NCI-H2107 treated with DMSO at 0.1 percent for 48 hours (cell line): ENCODE measurements around the gene CEP70.
"Not testable (repeated sequence)": the region's sequence is repeated elsewhere in the genome, so short reads cannot be mapped to it uniquely, and the experiment has no call there.

Experiments
- DNase-seq: peaks from one replicate; lab custom pipeline; 2025; ENCODE audit not compliant: unreplicated experiment; lab: John Stamatoyannopoulos, UW

CEP70 gene

GRCh38 chr3:138455801-138456716 lies 138.0 kb downstream of the CEP70 start:
- no peak for DNase-seq

- DNase-seq = not testable (repeated sequence)
These were observed 140.1 kb downstream of the CEP70 start for GRCh38 chr3:138453940-138454339.

GRCh38 chr3:138452436-138452835 lies 141.6 kb downstream of the CEP70 start:
- DNase-seq = no peak

- DNase-seq = no peak
These were observed 142.4 kb downstream of the CEP70 start for GRCh38 chr3:138451595-138452162.

DNA sequence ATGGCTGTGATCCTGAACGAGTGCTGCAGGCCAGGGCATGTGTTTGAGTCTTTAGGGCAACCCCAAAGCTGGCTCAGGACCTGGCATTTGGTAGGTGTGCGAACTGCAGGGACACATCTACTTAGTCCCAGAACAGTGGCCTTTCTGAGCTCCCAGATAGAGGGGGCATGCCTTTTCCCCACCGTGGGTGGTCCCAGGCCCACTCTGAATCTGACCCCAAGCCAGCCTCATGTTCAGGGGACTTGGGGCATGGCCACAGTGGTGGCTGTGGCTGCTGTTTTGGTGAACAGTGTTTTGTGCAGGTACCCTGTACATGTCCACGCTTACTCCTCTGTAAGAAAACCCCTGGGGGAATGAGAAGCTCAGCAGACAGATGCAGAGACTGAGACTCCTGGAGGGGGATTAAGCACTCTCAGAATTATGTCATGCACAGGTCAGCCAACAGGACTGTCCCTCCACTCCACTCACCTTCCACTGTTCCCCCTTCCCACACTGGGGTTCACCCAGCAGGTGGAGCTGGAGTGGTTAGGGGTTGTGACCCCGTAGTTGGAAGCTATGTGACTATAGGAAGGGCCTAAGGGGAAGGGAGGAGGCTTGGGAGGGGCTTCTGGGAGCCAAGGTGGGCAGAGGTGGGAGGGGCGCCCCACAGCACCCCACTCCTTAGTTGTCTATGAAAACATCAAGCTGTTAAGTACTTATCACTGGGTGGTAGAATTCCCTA lies 143.2 kb downstream of the CEP70 start:
- DNase-seq = no peak

DNA sequence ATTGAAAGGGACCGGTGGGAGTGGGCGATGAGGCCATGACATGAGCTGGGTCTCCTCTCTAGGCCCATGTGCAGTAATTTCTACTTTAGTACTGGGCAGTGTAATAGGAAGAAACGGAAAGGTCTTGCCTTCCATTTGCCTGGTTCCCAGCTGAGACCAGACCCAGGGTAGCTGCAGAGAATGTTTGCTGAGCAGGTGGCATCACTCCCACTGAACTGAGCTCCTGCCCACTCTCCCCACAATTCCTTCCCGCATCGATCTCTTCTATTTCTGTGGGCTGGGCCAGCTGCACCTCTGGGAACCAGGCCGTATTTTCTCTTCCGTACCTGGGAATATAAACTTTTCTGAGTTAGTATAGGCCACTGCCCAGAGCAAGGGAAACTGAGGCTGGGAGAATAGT lies 143.9 kb downstream of the CEP70 start:
- DNase-seq = no peak

DNA sequence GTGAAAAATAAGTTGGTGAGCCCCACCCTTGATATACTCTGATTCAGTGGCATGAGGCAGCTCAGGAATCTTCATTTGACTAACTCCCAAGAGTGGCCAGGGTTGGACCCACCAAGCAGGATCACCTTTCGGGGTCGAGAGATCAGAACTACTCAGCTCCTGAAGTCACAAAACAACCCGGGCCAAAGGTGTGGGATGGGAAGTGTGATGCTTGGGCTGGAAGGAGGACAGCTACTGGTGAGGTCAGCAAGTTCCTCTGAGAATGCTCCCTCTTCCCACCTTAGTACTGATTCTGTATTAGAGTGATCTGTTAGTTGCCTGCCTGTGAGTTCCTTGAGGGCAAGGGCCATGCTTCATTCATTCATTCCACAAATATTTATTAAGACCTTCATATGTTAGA lies 144.6 kb downstream of the CEP70 start:
- no peak for DNase-seq

DNA sequence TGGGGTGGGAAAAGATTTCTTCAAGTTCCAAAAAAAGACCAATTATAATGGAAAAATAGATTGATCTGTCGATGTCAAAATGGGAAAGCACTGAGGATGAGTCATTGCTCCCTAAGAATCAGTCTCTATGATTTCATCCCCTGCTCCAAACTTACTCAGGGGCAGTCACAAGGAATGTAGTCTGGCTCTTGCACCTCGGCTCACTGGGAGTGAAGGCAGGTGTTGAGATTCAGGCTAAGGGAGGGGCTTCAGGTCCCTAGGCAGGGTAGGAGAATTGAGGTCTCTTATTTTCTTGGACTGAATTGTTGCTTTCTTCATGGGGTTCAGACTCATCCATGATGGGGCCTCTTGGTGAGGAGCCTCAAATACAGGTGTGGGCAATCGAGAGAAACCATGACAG lies 145.4 kb downstream of the CEP70 start:
- no peak for DNase-seq

- no peak for DNase-seq
These were observed 148.4 kb downstream of the CEP70 start for GRCh38 chr3:138445654-138446053.

- DNase-seq = no peak
These were observed 148.8 kb downstream of the CEP70 start for GRCh38 chr3:138445236-138445635.
